ENCODE results near the gene CEMIP2. TPM values are rescaled to one million over a fixed set of nuclear protein-coding genes. Genes with fewer than 3 reads are reported as not detected.

Gene CEMIP2
- total and polyA plus RNA-seq, 2 of the 13 experiments (the other 11 are each of a cell fraction or from before 2014, with no cell fraction given): 94.3 to 128 TPM

GRCh38 chr9:71769175-71770161 is 1.2 kb upstream of the CEMIP2 start (continued):
- TF ChIP-seq ZBTB25 (CRISPR knock-in tag; IDR thresholded peaks at IDR 0.05): 0 out of 2 replicates have a peak, but pooled peaks have one; percentile 36
- peak; percentile 62 for TF ChIP-seq ZNF501 (CRISPR knock-in tag; IDR thresholded peaks at IDR 0.05)
- TF ChIP-seq CENPX (CRISPR knock-in tag; IDR thresholded peaks at IDR 0.05): no peak
- TF ChIP-seq ZNF180 (CRISPR knock-in tag; IDR thresholded peaks at IDR 0.05; ENCODE audit: borderline replicate concordance, low read depth): no peak
- TF ChIP-seq MNT (IDR thresholded peaks at IDR 0.05): no peak
- no peak for TF ChIP-seq ZNF512B (CRISPR knock-in tag; IDR thresholded peaks at IDR 0.05; ENCODE audit: borderline replicate concordance)
- TF ChIP-seq, protein P1, sequence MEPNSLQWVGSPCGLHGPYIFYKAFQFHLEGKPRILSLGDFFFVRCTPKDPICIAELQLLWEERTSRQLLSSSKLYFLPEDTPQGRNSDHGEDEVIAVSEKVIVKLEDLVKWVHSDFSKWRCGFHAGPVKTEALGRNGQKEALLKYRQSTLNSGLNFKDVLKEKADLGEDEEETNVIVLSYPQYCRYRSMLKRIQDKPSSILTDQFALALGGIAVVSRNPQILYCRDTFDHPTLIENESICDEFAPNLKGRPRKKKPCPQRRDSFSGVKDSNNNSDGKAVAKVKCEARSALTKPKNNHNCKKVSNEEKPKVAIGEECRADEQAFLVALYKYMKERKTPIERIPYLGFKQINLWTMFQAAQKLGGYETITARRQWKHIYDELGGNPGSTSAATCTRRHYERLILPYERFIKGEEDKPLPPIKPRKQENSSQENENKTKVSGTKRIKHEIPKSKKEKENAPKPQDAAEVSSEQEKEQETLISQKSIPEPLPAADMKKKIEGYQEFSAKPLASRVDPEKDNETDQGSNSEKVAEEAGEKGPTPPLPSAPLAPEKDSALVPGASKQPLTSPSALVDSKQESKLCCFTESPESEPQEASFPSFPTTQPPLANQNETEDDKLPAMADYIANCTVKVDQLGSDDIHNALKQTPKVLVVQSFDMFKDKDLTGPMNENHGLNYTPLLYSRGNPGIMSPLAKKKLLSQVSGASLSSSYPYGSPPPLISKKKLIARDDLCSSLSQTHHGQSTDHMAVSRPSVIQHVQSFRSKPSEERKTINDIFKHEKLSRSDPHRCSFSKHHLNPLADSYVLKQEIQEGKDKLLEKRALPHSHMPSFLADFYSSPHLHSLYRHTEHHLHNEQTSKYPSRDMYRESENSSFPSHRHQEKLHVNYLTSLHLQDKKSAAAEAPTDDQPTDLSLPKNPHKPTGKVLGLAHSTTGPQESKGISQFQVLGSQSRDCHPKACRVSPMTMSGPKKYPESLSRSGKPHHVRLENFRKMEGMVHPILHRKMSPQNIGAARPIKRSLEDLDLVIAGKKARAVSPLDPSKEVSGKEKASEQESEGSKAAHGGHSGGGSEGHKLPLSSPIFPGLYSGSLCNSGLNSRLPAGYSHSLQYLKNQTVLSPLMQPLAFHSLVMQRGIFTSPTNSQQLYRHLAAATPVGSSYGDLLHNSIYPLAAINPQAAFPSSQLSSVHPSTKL (CRISPR knock-in tag; IDR thresholded peaks at IDR 0.05): 0 out of 2 replicates have a peak, but pooled peaks have one; percentile 17
- no peak for TF ChIP-seq ZNF713 (CRISPR knock-in tag; IDR thresholded peaks at IDR 0.05)
- TF ChIP-seq ZFP90 (CRISPR knock-in tag; IDR thresholded peaks at IDR 0.05; ENCODE audit: borderline replicate concordance): 0 out of 2 replicates have a peak, but pooled peaks have one; percentile 8
- TF ChIP-seq SAP130 (CRISPR knock-in tag; IDR thresholded peaks at IDR 0.05; ENCODE audit: low read depth): peak; percentile 37
- no peak for TF ChIP-seq SIX1 (CRISPR knock-in tag; IDR thresholded peaks at IDR 0.05; ENCODE audit: borderline replicate concordance)
- no peak for TF ChIP-seq PCBP2 (optimal IDR thresholded peaks at IDR 0.05; ENCODE audit: low read depth, low read length, poor library complexity, severe bottlenecking)
- peak; percentile 4 for TF ChIP-seq CBX1 (IDR thresholded peaks at IDR 0.05; ENCODE audit: low read depth)
- TF ChIP-seq ZNF737 (CRISPR knock-in tag; IDR thresholded peaks at IDR 0.05; ENCODE audit: borderline replicate concordance): peak; percentile 50; the same call in 1 of the 2 replicates
- TF ChIP-seq ZNF326 (CRISPR knock-in tag; IDR thresholded peaks at IDR 0.05; ENCODE audit: borderline replicate concordance): no peak
- no peak for TF ChIP-seq TBP (CRISPR knock-in tag; IDR thresholded peaks at IDR 0.05)
